GM18498 (cell line): ENCODE measurements around the gene PCDHGA8.
"Not testable (repeated sequence)": the region's sequence is repeated elsewhere in the genome, so short reads cannot be mapped to it uniquely, and the experiment has no call there.

Experiments
- ATAC-seq: cut with Tn5 transposase; IDR thresholded peaks from one replicate; pipeline ENCODE4 v1.9.1; 2021; ENCODE audit warnings: mild to moderate bottlenecking, moderate library complexity; ENCODE audit not compliant: unreplicated experiment

Gene PCDHGA8

DNA sequence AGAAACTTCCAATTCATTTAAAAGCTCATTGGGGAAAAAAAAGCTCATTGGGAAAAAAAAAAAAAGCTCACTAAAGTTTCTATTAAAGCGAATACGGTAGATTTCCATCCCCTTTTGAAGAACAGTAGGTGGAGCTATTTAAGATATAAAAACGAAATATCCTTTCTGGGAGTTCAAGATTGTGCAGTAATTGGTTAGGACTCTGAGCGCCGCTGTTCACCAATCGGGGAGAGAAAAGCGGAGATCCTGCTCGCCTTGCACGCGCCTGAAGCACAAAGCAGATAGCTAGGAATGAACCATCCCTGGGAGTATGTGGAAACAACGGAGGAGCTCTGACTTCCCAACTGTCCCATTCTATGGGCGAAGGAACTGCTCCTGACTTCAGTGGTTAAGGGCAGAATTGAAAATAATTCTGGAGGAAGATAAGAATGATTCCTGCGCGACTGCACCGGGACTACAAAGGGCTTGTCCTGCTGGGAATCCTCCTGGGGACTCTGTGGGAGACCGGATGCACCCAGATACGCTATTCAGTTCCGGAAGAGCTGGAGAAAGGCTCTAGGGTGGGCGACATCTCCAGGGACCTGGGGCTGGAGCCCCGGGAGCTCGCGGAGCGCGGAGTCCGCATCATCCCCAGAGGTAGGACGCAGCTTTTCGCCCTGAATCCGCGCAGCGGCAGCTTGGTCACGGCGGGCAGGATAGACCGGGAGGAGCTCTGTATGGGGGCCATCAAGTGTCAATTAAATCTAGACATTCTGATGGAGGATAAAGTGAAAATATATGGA, 38.1 kb downstream of the PCDHGA8 start, which contains the start of gene PCDHGA12:
Gene PCDHGA12, plus strand, starts transcription at position 176 of the 782 bp plus-strand sequence. Its CDS starts 253 bp downstream, at position 429.
- ATAC-seq = peak; percentile 64

DNA sequence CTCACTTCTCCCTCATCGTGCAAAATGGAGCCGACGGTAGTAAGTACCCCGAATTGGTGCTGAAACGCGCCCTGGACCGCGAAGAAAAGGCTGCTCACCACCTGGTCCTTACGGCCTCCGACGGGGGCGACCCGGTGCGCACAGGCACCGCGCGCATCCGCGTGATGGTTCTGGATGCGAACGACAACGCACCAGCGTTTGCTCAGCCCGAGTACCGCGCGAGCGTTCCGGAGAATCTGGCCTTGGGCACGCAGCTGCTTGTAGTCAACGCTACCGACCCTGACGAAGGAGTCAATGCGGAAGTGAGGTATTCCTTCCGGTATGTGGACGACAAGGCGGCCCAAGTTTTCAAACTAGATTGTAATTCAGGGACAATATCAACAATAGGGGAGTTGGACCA, 38.9 kb downstream of the PCDHGA8 start:
- no peak for ATAC-seq

DNA sequence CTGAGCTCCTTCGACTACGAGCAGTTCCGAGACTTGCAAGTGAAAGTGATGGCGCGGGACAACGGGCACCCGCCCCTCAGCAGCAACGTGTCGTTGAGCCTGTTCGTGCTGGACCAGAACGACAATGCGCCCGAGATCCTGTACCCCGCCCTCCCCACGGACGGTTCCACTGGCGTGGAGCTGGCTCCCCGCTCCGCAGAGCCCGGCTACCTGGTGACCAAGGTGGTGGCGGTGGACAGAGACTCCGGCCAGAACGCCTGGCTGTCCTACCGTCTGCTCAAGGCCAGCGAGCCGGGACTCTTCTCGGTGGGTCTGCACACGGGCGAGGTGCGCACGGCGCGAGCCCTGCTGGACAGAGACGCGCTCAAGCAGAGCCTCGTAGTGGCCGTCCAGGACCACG, 39.9 kb downstream of the PCDHGA8 start:
- ATAC-seq = not testable (repeated sequence)

DNA sequence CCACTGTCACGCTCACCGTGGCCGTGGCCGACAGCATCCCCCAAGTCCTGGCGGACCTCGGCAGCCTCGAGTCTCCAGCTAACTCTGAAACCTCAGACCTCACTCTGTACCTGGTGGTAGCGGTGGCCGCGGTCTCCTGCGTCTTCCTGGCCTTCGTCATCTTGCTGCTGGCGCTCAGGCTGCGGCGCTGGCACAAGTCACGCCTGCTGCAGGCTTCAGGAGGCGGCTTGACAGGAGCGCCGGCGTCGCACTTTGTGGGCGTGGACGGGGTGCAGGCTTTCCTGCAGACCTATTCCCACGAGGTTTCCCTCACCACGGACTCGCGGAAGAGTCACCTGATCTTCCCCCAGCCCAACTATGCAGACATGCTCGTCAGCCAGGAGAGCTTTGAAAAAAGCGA, 40.3 kb downstream of the PCDHGA8 start:
- not testable (repeated sequence) for ATAC-seq

DNA sequence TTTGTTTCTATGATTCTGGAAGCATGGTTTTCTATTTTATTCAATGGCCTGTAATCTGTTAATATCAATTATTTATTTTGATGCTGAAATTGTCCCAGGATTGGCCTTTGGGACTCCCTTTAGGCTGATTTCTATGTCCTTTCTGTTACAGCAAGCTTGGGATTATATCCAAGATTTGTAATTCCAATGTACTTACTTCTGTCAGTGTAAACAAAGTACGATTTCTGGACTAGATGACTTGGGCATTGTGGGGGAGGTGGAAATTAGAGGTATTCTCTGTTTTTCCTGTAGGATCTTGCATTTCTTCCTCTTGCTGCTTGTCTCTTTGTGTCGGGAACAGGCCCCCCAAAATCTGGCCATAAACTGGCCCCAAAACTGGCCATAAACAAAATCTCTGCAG, 41.6 kb downstream of the PCDHGA8 start:
- no peak for ATAC-seq

DNA sequence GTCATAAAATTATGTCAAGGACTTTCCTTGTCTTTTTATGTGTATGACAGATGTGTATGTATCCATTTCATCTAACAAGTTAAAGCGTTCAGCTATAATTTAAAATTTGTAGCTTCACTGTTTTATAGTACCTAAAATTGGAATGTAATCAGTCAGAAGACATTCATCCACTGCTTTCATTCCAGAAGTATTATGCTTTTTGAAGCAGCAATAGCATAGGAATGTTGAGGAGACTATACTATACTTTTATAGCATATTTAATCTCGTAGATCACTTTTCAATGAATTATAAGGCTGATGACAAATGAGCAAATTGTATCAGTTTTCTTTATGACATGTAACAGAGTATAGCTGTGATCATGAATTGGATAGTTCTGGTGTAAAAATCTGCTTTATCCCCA, 44.8 kb downstream of the PCDHGA8 start:
- ATAC-seq = no peak

DNA sequence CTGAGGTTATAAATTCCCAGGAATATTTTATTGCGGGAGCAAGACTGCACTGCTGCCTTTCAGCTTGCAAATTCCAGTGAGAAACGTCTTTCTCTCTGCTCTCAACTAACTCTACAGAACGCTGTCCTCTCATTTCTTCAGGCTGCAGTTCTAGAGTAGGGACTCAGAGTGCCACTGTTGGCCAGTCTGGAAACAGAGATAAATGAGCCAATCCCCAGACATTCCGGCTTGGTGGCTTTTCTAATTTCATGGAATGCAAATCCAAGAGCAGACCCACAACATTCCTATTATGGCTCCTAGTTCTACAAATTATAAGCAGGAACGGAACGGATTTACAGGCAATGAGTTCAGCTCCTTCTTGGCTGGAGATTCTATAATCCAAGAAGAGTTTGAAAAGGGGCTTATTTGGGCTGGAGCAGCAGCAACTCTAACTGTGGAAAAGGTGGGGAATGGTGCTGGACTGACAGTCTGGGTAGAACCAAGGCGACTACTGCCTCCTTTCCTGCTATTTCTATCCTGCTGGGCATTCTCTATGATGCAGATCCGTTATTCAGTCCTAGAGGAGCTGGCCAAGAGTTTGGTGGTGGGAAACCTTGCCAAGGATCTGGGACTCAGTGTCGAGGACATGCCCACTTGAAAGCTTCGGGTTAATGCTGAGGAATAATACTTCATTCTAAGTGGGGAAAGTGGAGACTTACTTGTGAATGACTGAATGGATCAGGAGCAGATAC, 47.1 kb downstream of the PCDHGA8 start:
- no peak for ATAC-seq

DNA sequence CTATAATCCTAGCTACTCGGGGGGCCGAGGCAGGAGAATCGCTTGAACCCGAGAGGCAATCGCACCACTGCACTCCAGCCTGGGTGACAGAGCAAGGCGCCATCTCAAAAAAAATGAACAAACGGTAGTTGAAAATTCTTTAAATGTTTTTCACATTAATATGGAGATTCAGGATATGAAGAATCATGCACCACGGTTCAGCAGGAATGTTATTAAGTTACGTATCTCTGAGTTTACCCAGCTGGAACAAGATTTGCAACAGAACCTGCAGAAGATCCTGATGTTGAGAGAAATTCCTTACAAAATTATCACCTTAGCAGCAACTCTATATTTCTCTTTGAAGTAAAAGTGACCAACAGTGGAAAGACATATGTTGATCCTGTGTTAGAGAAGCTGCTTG, 47.9 kb downstream of the PCDHGA8 start:
- no peak for ATAC-seq

DNA sequence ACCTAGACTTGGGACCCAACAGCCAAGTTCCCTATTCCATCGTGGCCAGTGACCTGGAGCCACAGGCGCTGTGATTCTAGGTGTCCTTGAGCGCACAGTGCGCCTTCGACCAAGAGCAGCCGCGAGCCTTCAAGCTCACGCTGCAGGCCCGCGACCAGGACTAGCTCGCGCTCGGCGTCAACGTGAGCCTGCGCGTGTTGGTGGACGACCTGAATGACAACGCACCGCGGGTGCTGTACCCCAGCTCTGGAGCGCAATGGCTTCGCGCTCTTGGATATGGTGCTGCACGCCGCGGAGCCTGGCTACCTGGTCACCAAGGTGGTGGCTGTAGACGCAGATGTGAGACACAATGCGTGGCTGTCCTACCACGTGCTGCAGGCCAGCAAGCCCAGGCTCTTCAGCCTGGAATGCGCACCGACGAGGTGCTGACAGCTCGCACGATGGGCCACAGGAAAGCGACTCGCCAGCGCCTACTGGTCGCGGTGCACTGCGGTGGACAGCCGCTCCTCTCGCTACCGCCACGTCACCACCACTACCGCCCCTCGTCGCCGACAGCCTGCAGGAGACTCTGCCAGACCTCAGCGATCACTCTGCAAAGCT, 49.2 kb downstream of the PCDHGA8 start:
- no peak for ATAC-seq
